Measurements from ENCODE around the gene BAIAP2. TPM values are rescaled to one million over a fixed set of nuclear protein-coding genes. Genes with fewer than 3 reads are reported as not detected.

BAIAP2 gene
- polyA plus RNA-seq, 1 donor from 2014 or later = 17.5 TPM

DNA sequence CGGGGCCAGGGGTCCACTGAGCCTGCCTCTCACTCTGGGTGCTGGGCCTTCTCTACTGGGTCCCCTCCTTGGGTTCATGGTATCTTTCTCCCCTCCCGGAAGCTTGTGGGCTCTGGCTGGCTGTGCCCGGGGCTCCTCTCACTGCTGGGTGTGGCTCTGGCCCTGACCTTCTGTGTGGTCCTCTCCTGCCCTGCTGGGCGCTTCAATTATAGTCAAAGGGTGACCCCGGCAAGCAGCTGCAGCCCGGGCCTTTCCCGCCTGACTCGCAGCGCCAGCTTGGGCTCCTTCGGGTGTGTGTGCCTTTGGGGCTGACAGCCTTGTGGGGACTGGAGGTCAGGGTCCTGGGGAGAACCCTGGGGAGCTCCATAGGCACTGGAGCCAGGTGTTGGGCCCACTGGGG is 76.1 kb downstream of the BAIAP2 start:
- Histone ChIP-seq H4K20me1 (ENCODE audit: insufficient read depth) (no peaks in the 10 kb centered on the region), H3K9me3 (ENCODE audit: low read length) (no peaks in the 10 kb centered on the region), H3F3A (ENCODE audit: insufficient read depth, low read length, poor library complexity, severe bottlenecking) (no peaks in the 10 kb centered on the region), H3K27me3 (ENCODE audit: insufficient read depth, low read depth, low read length) (no peaks in the 10 kb centered on the region), H3K4me2 (ENCODE audit: low read length) (no peak overlapping the region), H3K4me3 (ENCODE audit: low read length) (no peak overlapping the region), H3K36me3 (ENCODE audit: insufficient read depth, low read length) (no peaks in the 10 kb centered on the region), H3K27ac (ENCODE audit: low read length) (no peak overlapping the region), H3K9me2 (ENCODE audit: insufficient read depth, low read length) (no peaks in the 10 kb centered on the region), H3K79me2 (replicated peaks; ENCODE audit: insufficient read depth, low read length) (no peaks in the 10 kb centered on the region), H2AFZ (ENCODE audit: low read depth, low read length) (no peak overlapping the region), H3K9ac (ENCODE audit: low read length) (no peak overlapping the region)
- TF ChIP-seq TAF1 (IDR thresholded peaks at IDR 0.05; ENCODE audit: low read depth) (no peak), SMC3 (conservative IDR thresholded peaks at IDR 0.05; ENCODE audit: poor library complexity) (no peak), EZH2 (IDR thresholded peaks at IDR 0.05; ENCODE audit: borderline replicate concordance, insufficient read depth, low read length, poor library complexity, severe bottlenecking) (no peak), CTCF (IDR thresholded peaks at IDR 0.05; ENCODE audit: poor library complexity, severe bottlenecking) (no peak), EP300 (conservative IDR thresholded peaks at IDR 0.05; ENCODE audit: poor library complexity, severe bottlenecking) (no peak)

- H3K79me2 ChIP-seq (replicated peaks; ENCODE audit: insufficient read depth, low read length) = no peaks in the 10 kb centered on the region
- TF ChIP-seq POLR2AphosphoS5 (IDR thresholded peaks at IDR 0.05) = no peak
- TF ChIP-seq SMC3 (conservative IDR thresholded peaks at IDR 0.05; ENCODE audit: poor library complexity) = no peak
- TF ChIP-seq TAF1 (IDR thresholded peaks at IDR 0.05; ENCODE audit: low read depth) = no peak
- no peak for TF ChIP-seq MXI1 (conservative IDR thresholded peaks at IDR 0.05; ENCODE audit: poor library complexity, severe bottlenecking)
- no peak for TF ChIP-seq REST (IDR thresholded peaks at IDR 0.05; ENCODE audit: borderline replicate concordance)
- no peak for TF ChIP-seq EZH2 (IDR thresholded peaks at IDR 0.05; ENCODE audit: borderline replicate concordance, insufficient read depth, low read length, poor library complexity, severe bottlenecking)
- TF ChIP-seq RAD21 (conservative IDR thresholded peaks at IDR 0.05) = no peak
- no peak for TF ChIP-seq EP300 (conservative IDR thresholded peaks at IDR 0.05; ENCODE audit: poor library complexity, severe bottlenecking)
- TF ChIP-seq CTCF (IDR thresholded peaks at IDR 0.05; ENCODE audit: poor library complexity, severe bottlenecking) = no peak
- no peak overlapping the region for H3K9ac ChIP-seq (ENCODE audit: low read length)
- H4K20me1 ChIP-seq (ENCODE audit: insufficient read depth) = no peaks in the 10 kb centered on the region
- H3K27me3 ChIP-seq (ENCODE audit: insufficient read depth, low read depth, low read length) = no peaks in the 10 kb centered on the region
- H3F3A ChIP-seq (ENCODE audit: insufficient read depth, low read length, poor library complexity, severe bottlenecking) = no peaks in the 10 kb centered on the region
- no peak overlapping the region for H3K4me2 ChIP-seq (ENCODE audit: low read length)
- no peak overlapping the region for H2AFZ ChIP-seq (ENCODE audit: low read depth, low read length)
- H3K36me3 ChIP-seq (ENCODE audit: insufficient read depth, low read length) = no peaks in the 10 kb centered on the region
- H3K4me3 ChIP-seq (ENCODE audit: low read length) = no peak overlapping the region
- no peaks in the 10 kb centered on the region for H3K9me2 ChIP-seq (ENCODE audit: insufficient read depth, low read length)
- H3K27ac ChIP-seq (ENCODE audit: low read length) = no peak overlapping the region
- H3K9me3 ChIP-seq (ENCODE audit: low read length) = no peaks in the 10 kb centered on the region
Observed at GRCh38 chr17:81112450-81112849, 77.5 kb downstream of the BAIAP2 start.
